NK-92 (cell line): ENCODE results near the gene PUM1.
"Not testable (repeated sequence)": the region's sequence is repeated elsewhere in the genome, so short reads cannot be mapped to it uniquely, and the experiment has no call there.

ENCODE experiments used
- DNase-seq: peaks from one replicate; lab custom pipeline; 2025; ENCODE audit not compliant: unreplicated experiment; lab: John Stamatoyannopoulos, UW

The PUM1 gene

DNA sequence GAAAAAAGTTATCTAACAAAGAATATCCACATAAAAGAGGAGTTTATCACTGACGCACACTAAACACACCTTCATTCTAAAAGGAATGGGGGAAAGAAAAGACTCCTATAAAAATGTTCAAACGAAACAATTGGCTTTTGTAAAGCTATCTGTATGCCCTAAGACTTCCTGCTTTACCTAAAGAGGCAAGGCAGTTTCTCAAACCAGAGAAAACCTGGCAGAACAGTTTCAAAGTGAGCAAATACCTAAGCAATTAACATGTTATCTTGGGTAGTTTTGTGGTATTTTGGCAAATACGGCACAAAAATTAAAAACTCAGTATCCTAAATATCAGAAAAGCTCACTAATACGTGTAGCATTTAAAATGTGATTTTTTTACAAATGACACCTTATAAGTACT is 1.9 kb downstream of the PUM1 start:
- DNase-seq = no peak

DNA sequence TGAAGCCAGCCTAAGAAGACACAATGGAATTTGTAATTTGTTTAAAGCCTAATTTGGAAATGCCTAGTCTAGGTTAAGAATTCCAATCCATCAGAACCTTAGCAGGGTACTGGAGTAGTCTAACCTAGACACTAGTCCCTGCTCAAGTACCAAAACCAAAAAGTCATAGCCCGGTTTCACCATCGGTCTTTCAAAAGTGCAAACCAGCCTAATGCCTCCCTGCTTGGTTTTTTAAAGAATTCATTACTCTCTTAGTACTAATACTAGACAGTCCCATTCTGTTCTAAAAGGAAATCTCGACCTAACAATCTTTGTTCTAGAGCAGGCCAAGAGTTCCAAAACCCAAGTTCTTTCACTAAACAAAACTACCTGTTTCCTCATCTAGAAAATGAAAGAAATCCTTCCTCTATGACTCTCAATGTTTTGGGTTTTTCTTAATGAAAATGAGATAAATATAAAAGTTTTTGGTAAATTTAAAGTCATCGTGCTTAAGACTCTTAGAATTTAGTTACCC is 2.6 kb downstream of the PUM1 start:
- DNase-seq = no peak

- DNase-seq = not testable (repeated sequence)
These were observed 3.2 kb downstream of the PUM1 start for GRCh38 chr1:31062162-31062866.

DNA sequence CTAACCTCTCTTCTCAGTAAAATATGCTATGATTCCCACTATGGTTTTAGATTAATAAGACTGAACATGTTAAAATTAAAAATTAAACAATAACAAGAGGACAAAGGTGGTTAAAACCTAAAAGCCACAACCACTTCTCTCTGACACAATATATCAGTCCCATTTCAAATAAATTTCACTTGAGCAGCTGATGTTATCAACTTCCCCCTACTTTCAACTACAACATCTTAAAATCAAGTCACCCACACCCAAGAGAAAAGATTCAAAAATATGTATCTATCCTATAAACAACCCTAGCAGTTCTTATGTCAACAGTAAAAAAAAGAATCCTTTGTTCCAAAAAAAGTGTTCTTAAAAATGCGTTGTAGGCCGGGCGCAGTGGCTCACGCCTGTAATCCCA is 7.5 kb downstream of the PUM1 start:
- no peak for DNase-seq

GRCh38 chr1:31055953-31056352 is 9.6 kb downstream of the PUM1 start:
- no peak for DNase-seq

GRCh38 chr1:31055501-31055900 is 10.0 kb downstream of the PUM1 start:
- DNase-seq = no peak

DNA sequence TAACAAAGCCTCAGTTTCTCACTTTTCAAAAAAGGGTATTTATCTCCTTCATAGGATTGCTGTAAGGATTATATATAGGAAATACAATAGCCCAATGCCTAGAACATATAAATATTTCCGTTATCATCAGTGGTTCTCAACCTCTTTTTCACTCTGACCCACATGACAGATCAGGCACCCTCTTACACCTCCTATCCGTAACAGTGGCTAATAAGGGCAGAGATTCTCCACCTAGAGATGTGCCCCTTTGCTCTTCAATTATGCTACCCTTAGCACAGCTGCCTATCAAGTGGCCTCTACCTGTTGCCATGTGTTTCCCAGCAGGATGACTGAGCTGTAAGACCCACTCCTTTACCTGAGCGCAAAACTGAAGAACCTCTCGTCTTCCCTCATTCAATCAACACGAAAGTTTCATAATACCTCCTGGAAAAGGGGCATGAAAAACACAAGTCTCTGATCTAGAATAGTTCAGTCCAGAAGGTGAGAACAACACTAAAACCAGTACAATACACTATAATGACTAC is 10.5 kb downstream of the PUM1 start:
- DNase-seq = no peak

GRCh38 chr1:31054349-31054748 is 11.2 kb downstream of the PUM1 start:
- DNase-seq = no peak

- DNase-seq = not testable (repeated sequence)
These were observed 12.9 kb downstream of the PUM1 start for GRCh38 chr1:31052613-31053012.

DNA sequence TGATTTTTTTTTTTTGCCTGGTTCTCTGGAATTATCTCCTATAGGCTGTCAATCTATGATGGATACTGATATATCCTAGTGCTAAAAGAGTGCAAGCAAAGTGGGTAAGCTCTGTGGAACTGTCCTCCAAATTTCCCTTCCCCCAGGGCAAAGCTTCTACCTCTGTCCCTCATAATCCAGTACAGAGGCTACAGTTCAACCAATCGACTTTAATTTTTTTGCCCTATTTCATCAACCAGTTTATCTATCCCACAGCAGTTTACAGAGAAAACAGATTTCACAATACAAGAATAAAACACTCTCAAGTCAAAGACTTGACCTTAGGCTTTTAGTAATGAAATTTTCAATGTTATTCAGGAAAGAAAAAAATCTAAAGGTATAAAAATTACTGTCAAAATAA is 13.9 kb downstream of the PUM1 start:
- no peak for DNase-seq

- not testable (repeated sequence) for DNase-seq
These were observed 18.0 kb downstream of the PUM1 start for GRCh38 chr1:31047507-31047906.

DNA sequence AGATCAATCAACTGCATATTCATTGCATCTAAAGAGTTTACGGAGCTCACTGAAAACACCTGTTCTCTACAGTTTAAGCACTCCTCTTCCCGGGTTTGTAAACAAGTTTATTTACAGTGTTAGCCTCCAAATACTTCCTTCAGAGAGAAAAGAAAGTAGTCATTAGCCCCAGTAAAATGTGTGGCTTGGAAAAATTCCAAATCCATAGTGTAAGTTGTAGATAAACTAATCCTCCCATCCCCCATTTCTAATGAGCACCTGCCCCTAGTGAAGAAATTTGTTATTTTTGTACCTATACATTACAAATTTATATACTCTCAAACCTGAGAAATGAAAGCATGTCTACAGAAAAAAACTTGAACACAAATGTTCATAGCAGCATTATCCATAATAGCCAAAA is 21.9 kb downstream of the PUM1 start:
- no peak for DNase-seq

DNA sequence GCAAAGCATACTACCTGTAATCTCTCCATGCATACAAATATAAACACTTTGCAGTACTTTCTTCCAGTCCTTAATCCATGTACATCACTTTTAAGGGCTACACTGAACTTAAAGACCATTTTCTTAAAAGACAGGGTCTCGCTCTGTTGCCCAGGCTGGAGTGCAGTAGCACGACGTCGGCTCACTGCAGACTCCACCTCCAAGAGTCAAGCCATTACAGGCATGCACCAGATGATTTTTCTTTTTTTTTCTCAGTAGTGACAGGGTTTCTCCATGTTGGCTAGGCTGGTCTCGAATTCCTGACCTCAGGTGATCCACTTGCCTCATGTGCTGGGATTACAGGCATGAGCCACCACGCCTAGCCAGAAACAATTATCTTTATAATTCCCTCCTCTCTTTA is 22.9 kb downstream of the PUM1 start:
- no peak for DNase-seq

- DNase-seq = no peak
These were observed 24.0 kb downstream of the PUM1 start for GRCh38 chr1:31041529-31041928.

- no peak for DNase-seq
These were observed 25.5 kb downstream of the PUM1 start for GRCh38 chr1:31040038-31040437.

- not testable (repeated sequence) for DNase-seq
These were observed 26.6 kb downstream of the PUM1 start for GRCh38 chr1:31038935-31039334.

DNA sequence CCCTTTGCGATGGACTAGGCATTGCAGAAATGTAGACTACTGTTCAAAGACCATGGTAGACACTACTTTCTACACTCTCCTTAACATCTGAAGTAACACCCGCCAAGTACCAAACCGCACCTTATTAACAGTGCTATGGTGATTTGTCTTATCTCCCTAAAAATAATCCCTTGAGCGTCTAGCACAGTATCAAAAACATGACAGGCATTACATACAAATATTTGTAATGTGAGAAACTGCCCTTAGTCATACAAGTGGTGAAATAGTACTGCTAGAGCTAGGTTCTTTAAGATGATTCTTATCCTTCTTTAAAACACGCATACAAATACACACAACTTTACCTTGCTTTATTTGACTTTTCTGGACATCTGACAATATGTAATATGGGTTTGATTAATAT is 27.2 kb downstream of the PUM1 start:
- no peak for DNase-seq

- no peak for DNase-seq
These were observed 28.6 kb downstream of the PUM1 start for GRCh38 chr1:31036749-31037500.

GRCh38 chr1:31033598-31033997 is 31.9 kb downstream of the PUM1 start:
- DNase-seq = no peak

DNA sequence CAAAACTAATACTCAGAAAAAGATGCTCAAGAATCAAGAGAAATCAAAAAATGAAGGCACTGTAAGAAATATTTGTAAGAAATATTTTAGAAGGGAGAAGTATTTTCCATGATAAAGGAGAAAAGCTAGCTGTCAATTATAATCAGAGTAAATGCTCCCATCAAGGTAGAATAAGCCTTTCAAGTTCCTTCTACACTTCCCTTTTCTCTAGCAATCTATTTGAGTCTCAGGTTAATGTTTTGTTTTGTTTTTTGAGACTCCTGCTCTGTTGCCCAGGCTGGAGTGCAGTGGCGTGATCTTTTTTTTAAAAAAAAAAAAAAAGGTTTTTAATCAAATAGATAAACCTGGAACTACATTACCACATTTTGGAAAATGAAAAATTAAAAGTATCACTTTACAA is 33.3 kb downstream of the PUM1 start:
- DNase-seq = no peak

DNA sequence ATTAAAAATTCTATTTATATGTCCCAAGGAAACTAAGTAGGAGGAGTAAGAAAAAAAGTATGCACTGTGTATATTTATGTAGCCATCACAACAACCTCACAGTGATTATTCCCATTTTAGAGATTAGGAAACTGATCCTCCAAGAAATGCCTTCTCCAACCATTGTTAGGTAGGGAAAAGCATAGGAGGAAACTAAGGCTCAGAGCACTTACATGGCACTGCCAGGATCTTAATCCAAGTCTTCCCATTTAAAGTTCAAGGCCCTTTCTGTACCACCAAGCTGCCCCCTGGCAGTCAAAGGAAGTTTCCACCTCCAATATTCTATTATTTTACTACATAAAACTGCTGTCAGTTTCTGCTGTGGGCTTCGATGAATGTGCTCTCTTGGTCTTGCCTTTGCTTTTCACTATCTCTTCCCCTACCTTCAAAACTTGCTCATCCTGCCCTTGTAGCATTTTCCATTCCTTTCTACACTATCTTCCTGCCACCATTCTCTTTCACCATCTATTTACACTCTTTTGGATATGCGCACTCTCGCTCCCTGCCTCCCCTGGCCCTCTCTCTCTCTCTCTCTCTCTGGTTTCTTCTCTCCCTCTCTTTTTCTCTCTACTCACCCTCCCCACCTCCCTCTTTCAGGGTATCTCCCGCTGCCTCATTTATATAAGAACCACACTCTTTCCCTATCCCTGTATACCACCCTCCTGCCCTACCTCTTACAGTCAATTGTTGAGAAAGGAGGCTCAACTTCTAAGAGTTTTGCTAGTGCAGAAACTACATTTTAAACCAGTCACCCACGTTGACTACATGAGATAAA is 34.0 kb downstream of the PUM1 start:
- no peak for DNase-seq
